HepG2 (cell line): ENCODE results near the gene ADGRD1. TPM values are rescaled to one million over a fixed set of nuclear protein-coding genes. Genes with fewer than 3 reads are reported as not detected.

Experiments used
- ATAC-seq: fragments of 200-7000 bp; cut with Tn5 transposase; 3 replicates; pipeline ENCODE4 v1.9.1; 2020; ENCODE audit warnings: mild to moderate bottlenecking, moderate library complexity
- BruUV-seq: library from RNA; stranded (reverse); fragments of 400-500 nt; replicated peaks from 2 replicates; lab custom pipeline; 2021; lab: Mats Ljungman, UMichigan
- CTCF ChIA-PET: fragments of 300-600 bp; formaldehyde crosslinking; extraction: SDS; loops from one replicate; lab custom pipeline; 2021; ENCODE audit warnings: low total read pairs, inconsistent platforms, low intra/inter-chr PET ratio; lab: Yijun Ruan, JAX
- POLR2A ChIA-PET: fragments of 350-600 bp; sonication (Branson Sonifier 250); formaldehyde crosslinking; loops from one replicate; lab custom pipeline; 2020; ENCODE audit warnings: antibody characterized with exemption, inconsistent platforms; lab: Yijun Ruan, JAX
- DNase-seq: peaks from one replicate; pipeline ENCODE4 v3.0.0-alpha.2; 2015; ENCODE audit warnings: low spot score
- FAIRE-seq: peaks from 3 replicates; lab custom pipeline; 2011; peaks lifted over from hg19 to GRCh38; lab: Jason Lieb, UNC
- H2AFZ ChIP-seq: one replicate; pipeline ENCODE4 v1.6.1; 2011; ENCODE audit warnings: low read length, inconsistent platforms
- H3K27ac ChIP-seq: fragments of 300-600 bp; 3 replicates; pipeline ENCODE4 v1.8.0; 2011; ENCODE audit warnings: mixed run types, mild to moderate bottlenecking, mixed read lengths, low read length, inconsistent platforms; ENCODE audit not compliant: insufficient read depth; ENCODE audit errors: extremely low read length
- H3K27me3 ChIP-seq, 2 experiments: fragments of 200-600 bp in 1 of 2; 2 replicates in 1 of 2; 3 replicates in 1 of 2; pipeline versions ENCODE4 v1.6.0 to v1.8.0; 2011; ENCODE audit warnings: low read length in 2 of 2, mild to moderate bottlenecking in 2 of 2, moderate library complexity in 2 of 2, inconsistent platforms in 1 of 2; ENCODE audit not compliant: insufficient read depth in 2 of 2, control insufficient read depth in 1 of 2
- H3K36me3 ChIP-seq, 2 experiments: fragments of 200-600 bp in 1 of 2; replicated peaks in 1 of 2; 2 replicates in 1 of 2; 3 replicates in 1 of 2; pipeline versions ENCODE4 v1.5.1 to v1.8.0; 2011; ENCODE audit warnings: low read length in 2 of 2, inconsistent platforms in 1 of 2; ENCODE audit not compliant: insufficient read depth in 2 of 2, control insufficient read depth in 1 of 2
- H3K4me1 ChIP-seq: 2 replicates; pipeline ENCODE4 v1.5.1; 2012; ENCODE audit warnings: low read length, inconsistent platforms; ENCODE audit not compliant: insufficient read depth
- H3K4me2 ChIP-seq: 2 replicates; pipeline ENCODE4 v1.6.0; 2011; ENCODE audit warnings: low read depth, low read length, inconsistent platforms
- H3K4me3 ChIP-seq, 3 experiments: fragments of 200-600 bp in 1 of 3; sonication (generic), shearing (Covaris generic) in 1 of 3; replicated peaks in 1 of 3; 2 replicates each; pipeline ENCODE4 v1.5.1; 2011 to 2016; ENCODE audit warnings: low read length in 3 of 3, inconsistent platforms in 2 of 3, low read depth in 2 of 3, mild to moderate bottlenecking in 2 of 3, control low read depth in 1 of 3, mixed read lengths in 1 of 3; ENCODE audit not compliant: insufficient read depth in 1 of 3
- H3K79me2 ChIP-seq: one replicate; pipeline ENCODE4 v1.6.1; 2011; ENCODE audit warnings: low read length, inconsistent platforms; ENCODE audit not compliant: insufficient read depth
- H3K9ac ChIP-seq: 2 replicates; pipeline ENCODE4 v1.6.0; 2011; ENCODE audit warnings: mild to moderate bottlenecking, low read depth, low read length, inconsistent platforms; ENCODE audit not compliant: insufficient read depth
- H3K9me3 ChIP-seq: 2 replicates; pipeline ENCODE4 v1.5.1; 2012; ENCODE audit warnings: mild to moderate bottlenecking, low read length
- H4K20me1 ChIP-seq: 2 replicates; pipeline ENCODE4 v1.6.0; 2011; ENCODE audit warnings: inconsistent platforms, mild to moderate bottlenecking, low read length, moderate library complexity; ENCODE audit not compliant: insufficient read depth
- BHLHE40 ChIP-seq: IDR thresholded peaks from 2 replicates; pipeline ENCODE4 v1.6.1; 2011; ENCODE audit warnings: low read length, improper control_type of control experiment
- HHEX ChIP-seq: IDR thresholded peaks from 2 replicates; pipeline ENCODE4 v1.6.1; 2016; ENCODE audit warnings: control low read depth
- ISX ChIP-seq: sonication (generic); formaldehyde crosslinking; conservative IDR thresholded peaks from 2 replicates; pipeline ENCODE4 v1.5.0; 2020; ENCODE audit warnings: missing genetic modification reagents
- KAT7 ChIP-seq: IDR thresholded peaks from 2 replicates; pipeline ENCODE4 v1.6.1; 2018; ENCODE audit warnings: borderline replicate concordance, missing compliant biosample characterization
- MXD4 ChIP-seq: IDR thresholded peaks from 2 replicates; pipeline ENCODE4 v1.6.1; 2016; ENCODE audit warnings: mild to moderate bottlenecking, missing biosample characterization, missing genetic modification reagents
- SCMH1 ChIP-seq: sonication (generic); formaldehyde crosslinking; IDR thresholded peaks from 2 replicates; pipeline ENCODE4 v1.9.0; 2021; ENCODE audit warnings: missing genetic modification reagents, mild to moderate bottlenecking, borderline replicate concordance
- ZBTB25 ChIP-seq: IDR thresholded peaks from 2 replicates; pipeline ENCODE4 v1.6.1; 2018; ENCODE audit warnings: missing genetic modification reagents
- ZC3H4 ChIP-seq: sonication (generic); formaldehyde crosslinking; IDR thresholded peaks from 2 replicates; pipeline ENCODE4 v1.4.0; 2020; ENCODE audit warnings: missing genetic modification reagents, borderline replicate concordance
- ZKSCAN1 ChIP-seq: fragments of 150-350 bp; IDR thresholded peaks from 2 replicates; pipeline ENCODE4 v1.6.1; 2014; ENCODE audit warnings: low read length
- ZMAT5 ChIP-seq: sonication (generic); formaldehyde crosslinking; IDR thresholded peaks from 2 replicates; pipeline ENCODE4 v1.5.0; 2020; ENCODE audit warnings: mild to moderate bottlenecking, low read depth, missing genetic modification reagents, borderline replicate concordance
- ZNF576 ChIP-seq: sonication (generic); formaldehyde crosslinking; IDR thresholded peaks from 2 replicates; pipeline ENCODE4 v1.4.0; 2020; ENCODE audit warnings: mild to moderate bottlenecking, missing genetic modification reagents
- ZSCAN20 ChIP-seq: sonication (generic); formaldehyde crosslinking; IDR thresholded peaks from 2 replicates; pipeline ENCODE4 v1.4.0; 2020; ENCODE audit warnings: missing genetic modification reagents, mild to moderate bottlenecking, borderline replicate concordance
- WGBS: methylation state at CpG from one replicate; pipeline ENCODE4 v1.1.6; 2017; ENCODE audit warnings: low lambda C conversion rate; 5-methylcytosine and 5-hydroxymethylcytosine counted together
- in situ Hi-C: cut with HindIII; loops from 2 replicates; pipeline ENCODE4 v1.10.0; 2017; ENCODE audit warnings: low pct_unique_long_range_greater_than_20kb; ENCODE audit not compliant: extremely low pct_ligation_motif_present
- intact Hi-C: fragments of 100-400 bp; cut with micrococcal nuclease; formaldehyde crosslinking; loops from one replicate; pipeline ENCODE4 v1.10.0; 2022; ENCODE audit not compliant: unreplicated experiment
- polyA plus RNA-seq, 8 experiments: library from polyadenylated mRNA; depleted of rRNA in 3 of 8; stranded (reverse) in 7 of 8; unstranded in 1 of 8; fragments of >200 nt; fragmentation: Illumina TruSeq in 4 of 8; extraction: Trizol in 4 of 8; gene quantifications; 2 replicates each; pipeline versions ENCODE4 v1.2.1 to v1.2.3, GENCODE V29; 2011 to 2016; ENCODE audit warnings: low read depth in 4 of 8, missing spikeins in 1 of 8, mixed read lengths in 1 of 8; ENCODE audit not compliant: insufficient read depth in 1 of 8
- total RNA-seq, 5 experiments: library from RNA; depleted of rRNA; stranded (reverse); fragments of >200 nt; fragmentation: Illumina TruSeq; extraction: Trizol; gene quantifications; 2 replicates each; pipeline ENCODE4 v1.2.3, GENCODE V29; 2016; ENCODE audit warnings: low read depth in 1 of 5
- TF ChIP-seq, protein P1 (sequence below): sonication (generic); formaldehyde crosslinking; IDR thresholded peaks from 2 replicates; pipeline ENCODE4 v1.5.1; 2020; ENCODE audit warnings: missing genetic modification reagents, mild to moderate bottlenecking, borderline replicate concordance

ADGRD1 gene
- total and polyA plus RNA-seq, 2 of the 13 experiments (the other 11 are each of a cell fraction or from before 2014, with no cell fraction given): 0.46 to 12.4 TPM

DNA sequence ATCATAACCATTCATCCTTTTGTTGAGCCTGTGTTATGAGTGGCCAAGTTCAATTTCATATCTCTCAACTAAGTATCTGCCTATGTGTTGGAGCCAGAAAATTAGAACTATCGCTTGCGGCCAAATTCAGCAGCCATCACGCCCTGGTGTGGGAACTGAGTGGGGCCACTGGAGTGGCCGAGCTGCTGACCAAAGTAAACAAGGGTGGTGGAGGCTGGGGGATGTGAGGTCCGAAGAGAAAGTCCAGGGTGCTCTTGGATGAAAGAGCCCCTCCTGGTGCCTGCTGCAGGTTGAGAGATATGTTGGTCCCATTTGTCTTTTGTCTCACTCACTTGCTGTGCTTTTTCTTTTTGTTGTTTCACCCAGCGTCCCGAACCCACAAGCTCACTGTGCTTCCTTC, 14.9 kb downstream of the ADGRD1 start:
- Histone ChIP-seq H3K9ac (no peak overlapping the region), H3K4me3 (no peak overlapping the region), H3K27ac (no peak overlapping the region), H3K4me2 (no peak overlapping the region), H2AFZ (no peak overlapping the region), H3K27me3 (no peaks in the 10 kb centered on the region), H4K20me1 (no peaks in the 10 kb centered on the region), H3K4me1 (peaks cover 65% of the 10 kb centered on the region), H3K9me3 (no peaks in the 10 kb centered on the region), H3K36me3 (no peaks in the 10 kb centered on the region; a peak in 1 of 5 replicates), H3K79me2 (no peaks in the 10 kb centered on the region)
- in situ Hi-C loops: no loop called here
- WGBS: 94% methylated on average over 7 of the region's 7 CpGs
- intact Hi-C loops: loop anchor here (10.0 kb wide), 1 partner anchor 46 kb away; no protein-coding TSS in a partner anchor
- TF ChIP-seq SCMH1 (no peak), KAT7 (CRISPR knock-in tag) (no peak), ISX (CRISPR knock-in tag) (no peak), ZNF576 (CRISPR knock-in tag) (no peak), ZKSCAN1 (no peak), ZC3H4 (CRISPR knock-in tag) (no peak), ZSCAN20 (CRISPR knock-in tag) (no peak), ZBTB25 (CRISPR knock-in tag) (no peak), MXD4 (CRISPR knock-in tag) (no peak), ZMAT5 (CRISPR knock-in tag) (no peak), BHLHE40 (no peak), HHEX (CRISPR knock-in tag) (no peak)
- TF ChIP-seq, protein P1, sequence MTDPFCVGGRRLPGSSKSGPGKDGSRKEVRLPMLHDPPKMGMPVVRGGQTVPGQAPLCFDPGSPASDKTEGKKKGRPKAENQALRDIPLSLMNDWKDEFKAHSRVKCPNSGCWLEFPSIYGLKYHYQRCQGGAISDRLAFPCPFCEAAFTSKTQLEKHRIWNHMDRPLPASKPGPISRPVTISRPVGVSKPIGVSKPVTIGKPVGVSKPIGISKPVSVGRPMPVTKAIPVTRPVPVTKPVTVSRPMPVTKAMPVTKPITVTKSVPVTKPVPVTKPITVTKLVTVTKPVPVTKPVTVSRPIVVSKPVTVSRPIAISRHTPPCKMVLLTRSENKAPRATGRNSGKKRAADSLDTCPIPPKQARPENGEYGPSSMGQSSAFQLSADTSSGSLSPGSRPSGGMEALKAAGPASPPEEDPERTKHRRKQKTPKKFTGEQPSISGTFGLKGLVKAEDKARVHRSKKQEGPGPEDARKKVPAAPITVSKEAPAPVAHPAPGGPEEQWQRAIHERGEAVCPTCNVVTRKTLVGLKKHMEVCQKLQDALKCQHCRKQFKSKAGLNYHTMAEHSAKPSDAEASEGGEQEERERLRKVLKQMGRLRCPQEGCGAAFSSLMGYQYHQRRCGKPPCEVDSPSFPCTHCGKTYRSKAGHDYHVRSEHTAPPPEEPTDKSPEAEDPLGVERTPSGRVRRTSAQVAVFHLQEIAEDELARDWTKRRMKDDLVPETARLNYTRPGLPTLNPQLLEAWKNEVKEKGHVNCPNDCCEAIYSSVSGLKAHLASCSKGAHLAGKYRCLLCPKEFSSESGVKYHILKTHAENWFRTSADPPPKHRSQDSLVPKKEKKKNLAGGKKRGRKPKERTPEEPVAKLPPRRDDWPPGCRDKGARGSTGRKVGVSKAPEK: no peak
- DNase-seq: no peak
- BruUV-seq: no TSS peak
- POLR2A ChIA-PET: no interaction called here
- no peak for ATAC-seq
- FAIRE-seq: no peak
- CTCF ChIA-PET: no interaction called here
